ENCODE results near the gene SPINDOC.
"Not testable (repeated sequence)": the region's sequence is repeated elsewhere in the genome, so short reads cannot be mapped to it uniquely, and the experiment has no call there.

Gene SPINDOC

DNA sequence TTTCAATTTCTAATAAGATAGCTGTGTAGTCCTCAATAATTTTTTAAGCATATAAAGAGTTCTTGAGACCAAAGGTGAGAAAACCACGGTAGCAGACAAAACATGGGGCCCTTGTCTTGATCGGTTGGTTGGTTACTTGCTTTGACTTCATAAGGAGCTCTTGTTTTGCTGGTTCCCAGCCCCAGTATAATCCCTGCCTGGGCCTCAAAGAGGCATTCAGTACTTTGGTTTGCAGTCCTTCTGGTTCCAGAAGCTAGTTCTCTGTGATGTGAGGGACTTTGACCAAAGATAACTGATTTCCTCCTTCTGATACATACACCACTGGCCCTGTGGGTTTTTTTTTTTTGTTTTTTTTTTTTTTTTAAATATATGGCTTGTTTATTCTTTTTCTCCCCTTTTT, 42.7 kb downstream of the SPINDOC start:
- no peak for DNase-seq (ENCODE audit: low read depth)

DNA sequence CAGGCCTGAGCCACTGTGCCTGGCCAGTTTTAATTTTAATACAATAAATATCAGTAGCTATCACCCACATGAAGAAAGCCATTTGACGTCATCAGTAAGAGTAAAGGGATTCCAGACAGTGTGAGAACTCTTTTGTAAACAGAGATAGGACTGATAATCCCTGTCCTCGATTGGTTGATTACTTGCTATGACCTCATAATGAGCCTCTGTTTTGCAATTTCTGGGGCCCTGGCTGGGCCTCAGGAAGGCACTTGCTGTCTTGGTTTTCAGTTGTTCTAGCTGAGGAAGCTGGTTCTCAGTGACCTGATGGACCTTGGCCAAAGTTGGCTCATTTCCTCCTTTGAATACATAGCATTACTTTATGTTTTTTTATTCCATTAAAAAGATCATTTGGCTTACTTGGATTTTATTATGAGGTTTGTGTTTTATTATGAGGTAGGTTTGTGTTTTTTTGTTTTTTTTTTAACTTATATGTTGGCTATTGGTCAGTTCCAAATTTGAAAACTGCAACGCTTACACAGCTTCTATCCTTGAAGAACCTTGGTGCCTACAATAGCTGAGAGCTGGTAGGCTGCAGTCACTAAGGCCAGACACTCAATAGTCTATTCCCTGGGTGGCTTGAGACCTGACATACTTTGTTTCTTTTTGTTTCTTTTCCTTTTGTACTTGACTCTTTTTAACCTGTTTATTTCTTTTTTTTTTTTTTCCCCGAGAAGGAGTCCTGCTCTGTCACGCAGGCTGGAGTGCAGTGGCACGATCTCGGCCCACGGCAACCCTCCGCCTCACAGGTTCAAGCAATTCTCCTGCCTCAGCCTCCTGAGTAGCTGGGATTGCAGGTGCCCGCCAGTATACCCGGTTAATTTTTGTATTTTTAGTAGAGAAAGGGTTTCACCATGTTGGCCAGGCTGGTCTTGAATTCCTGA, 45.6 kb downstream of the SPINDOC start:
- DNase-seq (ENCODE audit: low read depth) = no peak

DNA sequence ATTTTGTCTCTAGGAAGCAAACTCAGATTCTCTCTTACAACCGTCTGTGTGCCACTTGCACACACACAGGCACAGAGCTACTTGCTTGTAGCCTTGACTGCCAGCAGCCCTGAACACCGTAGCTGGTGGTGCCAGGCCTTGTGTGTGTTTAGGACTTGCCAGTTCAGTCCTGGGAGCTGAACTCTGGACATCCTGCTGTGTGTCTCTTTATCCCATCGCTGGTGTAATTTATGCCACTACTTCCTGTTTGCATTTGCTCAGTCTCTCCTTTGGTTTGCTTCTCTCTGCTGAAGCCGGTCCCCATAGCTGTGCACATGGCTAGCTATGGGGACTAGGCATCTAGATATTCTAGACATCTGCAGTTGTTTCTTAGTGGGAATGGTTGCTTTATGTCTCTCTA, 49.7 kb downstream of the SPINDOC start:
- no peak for DNase-seq (ENCODE audit: low read depth)

DNA sequence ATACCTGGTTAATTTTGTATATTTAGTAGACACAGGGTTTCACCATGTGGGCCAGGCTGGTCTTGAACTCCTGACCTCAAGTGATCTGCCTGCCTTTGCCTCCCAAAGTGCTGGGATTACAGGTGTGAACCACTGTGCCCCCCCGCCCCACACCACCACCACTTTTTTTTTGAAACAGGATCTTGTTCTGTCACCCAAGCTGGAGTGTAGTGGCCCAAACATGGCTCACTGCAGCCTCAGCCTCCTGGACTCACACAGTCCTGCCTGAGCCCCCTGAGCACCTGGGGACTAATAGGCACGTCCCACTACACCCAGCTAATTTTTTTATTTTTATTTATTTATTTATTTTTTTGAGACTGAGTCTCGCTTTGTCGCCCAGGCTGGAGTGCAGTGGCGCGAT, 50.4 kb downstream of the SPINDOC start:
- DNase-seq (ENCODE audit: low read depth) = not testable (repeated sequence)

DNA sequence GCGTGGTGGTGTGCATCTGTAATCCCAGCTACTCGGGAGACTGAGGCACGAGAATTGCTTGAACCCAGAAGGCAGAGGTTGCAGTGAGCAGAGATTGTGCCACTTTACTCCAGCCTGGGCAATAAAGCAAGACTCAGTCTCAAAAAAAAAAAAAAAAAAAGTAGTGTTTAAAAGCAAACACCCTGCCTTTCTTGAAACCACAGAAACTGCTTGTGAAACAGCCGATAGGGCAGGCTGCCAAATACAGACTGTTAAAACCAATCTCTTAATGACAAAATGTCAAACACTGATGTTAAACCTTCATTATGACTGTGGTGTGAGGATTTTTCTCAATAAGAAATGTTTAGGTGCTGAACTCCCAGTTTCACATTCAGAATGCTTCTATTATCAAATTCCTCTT, 53.0 kb downstream of the SPINDOC start:
- peak; percentile 36 for DNase-seq (ENCODE audit: low read depth)

DNA sequence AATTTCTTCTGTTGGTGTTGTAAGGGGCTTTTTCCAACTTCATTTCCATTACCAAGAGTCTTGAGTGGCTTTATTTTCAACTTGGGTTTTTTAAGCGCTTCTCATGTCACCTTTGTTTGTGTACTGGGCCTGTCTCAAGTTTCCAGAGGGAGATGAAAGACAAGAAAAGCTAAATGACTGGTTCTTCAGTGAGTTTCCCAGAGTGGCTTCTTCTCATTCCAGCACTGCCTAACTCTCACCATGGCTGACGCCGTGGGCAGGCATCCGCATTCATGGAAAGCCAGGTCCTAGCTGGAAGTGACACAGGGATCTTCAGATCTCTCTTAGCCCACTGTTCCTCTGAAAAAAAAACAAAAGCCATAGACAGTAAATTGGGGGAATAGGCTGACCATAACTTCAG, 54.3 kb downstream of the SPINDOC start:
- no peak for DNase-seq (ENCODE audit: low read depth)

DNA sequence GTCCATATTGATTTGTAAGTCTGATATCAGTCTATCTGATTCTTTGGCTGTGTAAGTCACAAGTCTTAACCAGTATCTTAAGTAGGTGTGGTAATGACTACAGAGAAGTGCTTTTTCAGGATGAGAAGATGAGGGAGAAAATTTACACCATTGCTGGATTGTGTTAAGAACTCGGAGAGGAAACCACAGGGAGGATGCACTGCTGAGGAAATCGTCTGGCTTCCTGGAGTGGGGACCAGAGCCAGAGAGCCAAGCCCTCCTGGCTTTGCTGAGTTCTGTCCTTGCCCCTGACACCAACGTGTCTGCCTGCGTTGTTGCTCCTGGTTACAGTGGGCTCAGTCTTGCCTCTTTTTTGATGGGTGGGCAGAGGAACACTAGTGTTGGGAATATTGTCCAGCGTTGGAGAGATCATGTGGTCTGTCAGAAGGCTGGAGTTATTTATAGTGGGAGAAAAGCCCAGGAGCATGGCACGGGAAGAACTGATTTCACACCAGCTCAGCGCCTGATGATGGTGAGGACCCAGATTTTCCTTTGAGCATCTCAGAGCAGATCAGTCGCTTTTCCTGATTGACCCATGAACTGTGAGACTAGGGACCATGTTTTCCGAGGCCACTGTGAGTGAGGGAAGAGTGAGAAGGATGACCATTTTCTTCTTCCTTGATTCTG, 55.3 kb downstream of the SPINDOC start:
- no peak for DNase-seq (ENCODE audit: low read depth)

DNA sequence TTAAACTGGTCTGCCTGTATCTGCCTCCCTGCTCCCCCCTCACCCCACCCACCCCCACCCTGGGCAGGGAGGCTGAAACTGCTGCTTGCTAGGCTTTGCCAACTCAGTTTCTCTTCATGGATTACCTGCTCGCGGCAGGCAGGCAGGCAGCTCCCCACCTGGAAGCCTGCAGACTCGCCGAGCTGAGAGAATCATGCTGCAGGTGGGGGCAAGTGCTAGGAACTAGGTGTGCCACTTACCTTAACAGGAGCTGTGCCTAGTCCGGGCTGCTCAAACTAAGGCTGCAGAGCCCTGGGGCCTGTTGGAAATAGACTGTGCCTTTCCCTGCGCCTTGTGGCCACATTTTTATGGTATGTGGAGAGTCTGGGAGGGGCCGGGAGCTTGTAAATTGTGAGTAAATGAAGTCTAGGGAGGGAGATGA, 55.9 kb downstream of the SPINDOC start:
- no peak for DNase-seq (ENCODE audit: low read depth)

DNA sequence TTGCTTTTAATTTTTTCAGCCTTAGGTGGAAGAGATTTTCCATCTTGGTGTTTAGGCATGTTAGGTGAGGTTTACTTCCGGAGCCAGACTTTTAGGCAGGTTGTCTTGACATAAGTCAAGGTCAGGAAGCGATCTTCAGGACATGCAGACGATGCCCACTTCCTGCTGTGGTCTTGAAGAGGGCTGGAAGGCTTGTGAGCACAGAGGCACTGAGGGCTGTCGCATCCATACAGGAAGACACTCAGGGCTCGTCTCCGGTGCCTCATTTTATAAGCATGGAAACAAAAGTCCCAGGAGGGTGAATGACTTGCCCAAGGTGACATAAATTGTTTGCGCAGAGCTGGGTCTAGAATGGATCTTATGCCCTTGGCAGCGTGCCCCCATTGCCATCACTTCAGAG, 56.4 kb downstream of the SPINDOC start:
- DNase-seq (ENCODE audit: low read depth) = peak; percentile 41

DNA sequence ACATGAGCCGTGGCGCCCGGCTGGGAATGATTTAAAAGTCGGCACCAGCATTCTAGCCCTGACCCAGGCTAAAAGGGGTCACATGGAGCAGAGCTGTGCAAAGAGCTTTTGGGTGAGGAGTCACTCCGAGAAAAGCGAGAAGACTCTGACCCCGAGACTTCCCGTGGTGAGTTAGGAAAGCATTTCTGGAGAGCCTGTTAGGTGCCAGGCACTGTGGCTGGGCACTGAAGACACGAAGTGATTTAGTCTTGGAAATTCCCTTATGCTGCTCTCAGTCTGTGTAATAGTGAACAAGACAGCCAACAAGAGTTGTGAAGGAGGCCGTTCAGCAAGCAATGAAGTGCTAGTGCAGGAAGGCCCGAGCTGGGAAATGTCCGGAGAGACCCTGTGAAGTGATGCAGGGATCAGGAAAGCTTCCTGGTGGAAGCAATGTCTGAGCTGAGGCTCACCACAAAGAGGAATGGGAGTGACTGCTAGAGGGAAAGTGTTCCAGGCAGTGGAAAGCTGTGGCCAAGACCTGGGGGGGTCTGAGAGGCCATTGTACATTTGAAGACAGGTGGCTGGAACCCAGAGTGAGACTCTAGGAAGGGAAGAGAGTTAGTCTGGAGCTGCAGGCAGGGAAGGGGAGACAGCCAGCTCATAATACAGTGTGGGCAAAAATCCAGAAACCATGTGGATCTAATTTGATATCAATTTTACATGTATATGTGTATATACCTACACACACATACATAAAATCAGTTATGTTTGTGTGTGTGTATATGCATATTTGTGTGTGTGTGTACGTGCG, 57.3 kb downstream of the SPINDOC start:
- DNase-seq (ENCODE audit: low read depth) = no peak

DNA sequence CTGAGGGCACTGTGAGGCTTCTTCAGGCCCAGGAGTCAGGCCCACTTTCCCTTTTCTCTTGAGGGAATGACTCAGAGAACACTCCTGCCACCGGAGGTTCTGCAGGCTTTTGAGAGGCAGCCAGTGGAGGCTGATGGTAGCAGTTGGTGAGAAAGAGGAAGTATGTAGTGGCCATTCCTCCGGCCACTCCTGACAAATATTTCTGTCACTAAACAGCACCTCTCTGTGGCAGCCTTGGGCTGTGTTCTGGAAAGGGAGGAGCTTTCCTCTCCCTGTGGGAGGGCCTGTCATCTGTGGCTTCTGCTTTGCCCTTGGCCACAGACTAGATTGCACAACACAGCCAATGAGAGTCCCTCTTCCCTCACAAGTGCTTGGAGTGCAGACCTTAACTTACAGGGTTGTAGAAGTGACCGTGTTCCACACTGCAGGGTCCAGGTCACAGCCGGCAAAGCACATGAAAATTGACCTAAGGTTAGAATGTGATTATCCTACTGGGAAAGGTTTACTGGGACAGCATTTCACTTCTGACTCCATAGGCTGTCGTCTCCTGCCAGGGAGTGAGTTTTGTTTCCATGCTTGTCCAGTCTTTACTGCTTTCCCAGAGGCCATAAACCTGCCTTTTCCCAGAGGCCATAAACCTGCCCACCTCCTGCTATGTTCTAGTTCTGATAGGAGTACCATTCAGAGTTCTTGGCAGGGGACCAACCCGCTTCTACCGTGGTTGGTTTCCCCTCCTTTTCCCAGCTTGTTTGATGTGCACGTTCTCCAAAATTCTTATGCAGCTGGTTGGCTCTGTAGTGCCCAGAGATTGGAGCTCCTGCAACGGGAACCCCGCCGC, 58.9 kb downstream of the SPINDOC start:
- no peak for DNase-seq (ENCODE audit: low read depth)

DNA sequence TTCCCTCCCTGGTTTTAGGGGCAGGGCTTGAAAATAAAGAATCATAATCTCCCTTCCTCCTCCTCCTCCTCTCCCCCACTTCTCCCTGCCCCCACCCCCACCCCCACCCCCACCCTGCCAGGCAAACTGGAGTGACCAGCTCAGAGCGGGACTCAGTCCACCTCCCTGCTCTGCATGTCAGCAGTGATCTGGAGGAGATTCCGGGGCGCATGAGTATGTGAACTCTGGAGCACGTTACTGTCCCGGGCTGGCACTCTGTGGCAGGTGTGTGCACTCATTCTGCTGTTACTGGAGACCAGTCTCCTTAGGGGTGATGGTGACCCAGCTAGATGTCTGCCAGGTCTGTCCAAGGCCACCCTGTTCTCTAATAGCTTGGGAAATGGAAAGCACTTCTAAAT, 59.5 kb downstream of the SPINDOC start:
- DNase-seq (ENCODE audit: low read depth) = no peak

DNA sequence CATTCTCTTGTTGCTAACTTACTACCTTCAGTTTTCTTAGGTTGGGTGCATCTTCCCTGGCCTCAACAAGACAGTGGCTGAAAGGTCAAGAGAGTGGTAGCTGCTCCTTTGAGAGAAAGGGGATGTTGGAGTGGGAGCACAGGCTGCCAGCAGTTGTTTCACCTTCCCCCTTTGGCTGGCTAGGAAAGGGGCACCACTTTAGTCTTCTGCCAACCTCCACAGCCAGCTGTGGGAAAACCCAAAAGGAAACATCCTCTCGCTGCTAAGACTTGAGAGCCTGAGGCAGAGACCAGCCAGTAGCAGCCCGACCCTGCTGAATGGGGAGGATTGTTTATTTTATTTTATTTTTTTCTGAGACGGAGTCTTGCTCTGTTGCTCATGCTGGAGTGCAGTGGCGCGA, 60.1 kb downstream of the SPINDOC start:
- no peak for DNase-seq (ENCODE audit: low read depth)

DNA sequence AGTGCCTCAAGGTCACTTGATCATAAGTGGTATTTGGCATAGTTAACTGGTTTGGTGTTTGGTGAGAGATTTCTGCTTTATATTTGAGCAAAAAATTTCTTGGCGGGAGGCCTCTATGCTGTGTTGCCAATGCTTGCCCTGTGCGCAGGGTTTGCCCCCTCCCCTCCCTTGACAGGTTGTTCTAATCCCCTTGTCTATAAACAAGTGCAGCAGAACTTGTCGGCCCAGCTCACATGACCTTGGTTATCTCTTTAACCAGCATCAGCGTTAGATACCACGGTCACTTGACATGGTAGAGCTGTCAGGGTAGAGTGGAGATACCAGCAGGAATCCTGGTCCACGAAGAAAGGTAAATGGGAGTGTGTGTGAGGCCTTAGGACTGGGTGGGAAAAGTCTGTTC, 61.3 kb downstream of the SPINDOC start:
- DNase-seq (ENCODE audit: low read depth) = no peak

DNA sequence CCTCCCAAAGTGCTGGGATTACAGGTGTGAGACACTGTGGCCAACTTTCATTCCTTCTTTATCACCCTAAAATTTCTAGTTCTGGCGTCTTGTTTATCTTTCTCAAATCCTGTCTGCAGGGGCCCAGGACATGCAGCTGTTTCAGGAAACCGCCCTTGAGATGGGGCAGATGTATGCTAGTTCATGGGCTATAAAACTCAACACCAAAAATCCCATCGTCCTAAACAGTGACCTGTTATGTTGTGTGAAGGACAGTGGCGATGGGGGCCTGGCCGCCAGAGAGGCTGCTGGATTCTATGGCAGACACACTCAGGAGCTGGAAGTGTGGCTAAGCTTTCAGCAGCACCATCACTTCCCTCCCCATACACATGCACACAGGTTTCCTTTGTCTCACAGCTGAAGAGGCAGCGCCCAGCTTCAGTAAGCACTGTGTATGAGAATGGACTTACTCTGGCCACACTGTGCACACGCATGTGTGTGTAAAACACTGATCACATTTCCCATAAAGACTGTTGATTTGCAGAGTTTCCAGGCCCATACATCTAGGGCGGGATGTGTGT, 62.3 kb downstream of the SPINDOC start:
- no peak for DNase-seq (ENCODE audit: low read depth)

DNA sequence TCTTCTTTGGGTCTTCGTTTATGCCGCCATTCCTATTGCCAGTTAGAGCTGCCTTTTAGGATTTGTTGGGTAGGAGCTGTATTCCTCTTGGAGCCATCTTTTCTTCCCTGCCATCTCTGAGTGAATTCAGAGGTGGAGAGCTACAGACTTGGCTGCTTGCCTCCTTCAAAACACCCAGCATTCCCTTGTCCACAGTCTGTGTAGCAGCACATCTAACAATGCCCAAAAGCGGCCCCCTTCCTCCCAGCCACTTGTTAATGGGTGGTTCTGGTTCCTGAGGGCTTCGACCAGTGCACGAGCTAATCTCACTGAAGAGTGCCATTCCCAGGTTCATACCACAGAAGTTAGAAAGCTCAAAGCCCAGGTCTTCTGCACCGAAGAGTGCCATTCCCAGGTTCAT, 63.4 kb downstream of the SPINDOC start:
- no peak for DNase-seq (ENCODE audit: low read depth)
